ENCODE results near the gene LRG1. TPM values are rescaled to one million over a fixed set of nuclear protein-coding genes. Genes with fewer than 3 reads are reported as not detected.

Gene LRG1
- total and polyA plus RNA-seq, 10 donors, result 1.7 to 54.0 (median 12.3) TPM

DNA sequence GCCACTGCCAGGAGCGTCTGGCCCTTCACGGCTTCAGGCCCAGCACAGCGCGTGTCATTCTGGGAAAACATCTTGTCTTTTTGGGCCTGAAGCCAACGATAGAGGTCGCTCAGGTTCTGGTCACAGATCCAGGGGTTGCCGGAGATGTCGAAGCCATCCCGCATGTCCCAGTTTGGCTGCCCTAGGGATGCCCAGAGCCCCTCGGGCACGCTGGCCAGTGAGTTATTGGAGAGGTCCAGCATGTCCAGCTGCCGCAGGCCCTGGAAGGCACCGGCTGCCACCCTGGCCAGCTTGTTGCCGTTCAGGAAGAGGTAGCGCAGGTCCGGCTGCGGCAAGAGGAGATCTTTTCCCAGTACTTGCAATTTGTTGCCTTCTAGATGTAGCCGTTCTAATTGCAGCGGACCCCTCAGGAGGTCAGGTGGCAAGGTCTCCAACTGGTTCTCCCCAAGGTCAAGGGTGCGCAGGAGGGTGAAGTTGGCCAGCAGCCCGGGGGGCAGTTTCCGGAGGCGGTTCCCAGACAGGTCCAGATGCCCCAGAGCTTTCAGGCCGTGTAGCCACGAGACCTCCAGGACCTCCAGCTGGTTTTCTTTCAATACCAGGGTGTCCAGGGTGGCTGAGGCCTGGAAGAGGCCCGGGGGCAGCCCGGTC is 1.8 kb downstream of the LRG1 start:
- WGBS, 5 donors, result 67 to 79% (median 76%) methylated on average over 17 to 27 of the region's 27 CpGs
- TF ChIP-seq POLR2AphosphoS5 (IDR thresholded peaks at IDR 0.05) (peak in 1 of 3 donors; percentile 43), CTCF (IDR thresholded peaks at IDR 0.05 in 8 of 11, conservative IDR thresholded peaks at IDR 0.05 in 3 of 11) (no peak)
- peaks cover 0 to 8% (median 0%) of the 10 kb centered on the region in 6 donors for H3K36me3 ChIP-seq
- no peak for DNase-seq
- peaks cover 0 to 67% (median 7%) of the 10 kb centered on the region in 7 donors for H3K27me3 ChIP-seq (replicated peaks in 1 of 7)
- peaks cover 0 to 12% (median 9%) of the 10 kb centered on the region in 8 donors for H3K9me3 ChIP-seq
- H3K27ac ChIP-seq, result peak overlapping the region in 6 of 8 donors; percentile 80 to 95 (median 88)
- intact Hi-C loops (cut with DNase I; ENCODE audit: low total_unique reads), result no loop called here
- peak overlapping the region in 3 of 8 donors; percentile 24 to 59 (median 24) for H3K4me3 ChIP-seq
- peaks cover 7 to 88% (median 59%) of the 10 kb centered on the region in 6 donors for H3K4me1 ChIP-seq

- Histone ChIP-seq H3K9me3 (peaks cover 0 to 12% (median 9%) of the 10 kb centered on the region in 8 donors), H3K27me3 (replicated peaks in 1 of 7) (peaks cover 0 to 62% (median 7%) of the 10 kb centered on the region in 7 donors), H3K4me1 (peaks cover 7 to 75% (median 52%) of the 10 kb centered on the region in 6 donors), H3K27ac (peak overlapping the region in 1 of 8 donors; percentile 95), H3K4me3 (peak overlapping the region in 1 of 8 donors; percentile 4), H3K36me3 (peaks cover 0 to 8% (median 0%) of the 10 kb centered on the region in 6 donors)
- intact Hi-C loops (cut with DNase I; ENCODE audit: low total_unique reads), result no loop called here
- no peak for TF ChIP-seq POLR2A (IDR thresholded peaks at IDR 0.05)
- no peak for TF ChIP-seq CTCF (IDR thresholded peaks at IDR 0.05 in 8 of 11, conservative IDR thresholded peaks at IDR 0.05 in 3 of 11)
- no peak for TF ChIP-seq POLR2AphosphoS5 (IDR thresholded peaks at IDR 0.05)
- WGBS, 5 donors, result 59 to 85% (median 76%) methylated on average over 4 to 5 of the region's 5 CpGs
- no peak for DNase-seq
These were observed 3.0 kb downstream of the LRG1 start for GRCh38 chr19:4536798-4537197.

DNA sequence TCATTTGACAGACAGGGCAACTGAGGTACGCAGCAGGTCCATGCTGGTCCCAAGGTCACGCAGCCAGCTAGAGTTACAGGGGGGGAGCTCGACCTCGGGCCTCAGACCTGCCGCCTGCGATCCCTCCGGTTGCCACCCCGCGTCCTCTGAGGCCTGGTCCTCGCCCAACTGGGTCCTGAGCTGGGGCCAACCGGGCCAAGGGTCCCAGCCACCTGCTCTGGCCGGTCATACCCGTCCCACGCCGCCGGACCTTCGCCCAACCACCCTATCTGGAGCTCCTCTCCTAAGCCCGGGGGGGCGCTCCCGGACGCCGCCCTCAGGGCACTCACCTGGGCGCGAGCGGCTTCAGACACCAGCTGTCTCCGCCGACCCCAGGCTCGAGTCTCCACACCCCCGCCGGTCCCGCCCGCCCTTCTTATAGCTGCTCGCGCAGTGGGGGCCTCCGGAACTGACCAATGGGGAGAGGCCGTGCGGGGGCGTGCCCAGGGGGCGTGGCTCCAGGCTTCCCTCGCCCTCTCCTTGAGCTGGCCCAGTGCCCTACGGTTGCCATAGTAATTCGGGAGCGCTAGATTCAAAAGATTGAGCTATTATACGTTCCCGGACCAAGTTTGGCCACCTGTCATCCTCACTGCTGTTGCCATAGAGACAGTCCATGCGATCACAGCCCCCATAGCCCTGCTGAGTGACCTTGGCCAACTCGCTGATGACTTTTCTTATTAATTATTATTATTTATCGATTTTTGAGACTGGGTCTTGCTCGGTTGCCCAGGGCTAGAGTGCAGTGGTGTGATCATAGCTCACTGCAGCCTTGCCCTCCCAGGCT is 4.8 kb downstream of the LRG1 start, which contains the start of gene PLIN5:
Gene PLIN5 (minus strand): TSS at position 389 of the 823 bp plus-strand sequence. CDS start 1,150 bp downstream, outside the sequence.
- Histone ChIP-seq H3K4me3 (peak within 1 kb of the TSS in 4 of 8 donors; percentile 7 to 36 (median 15)), H3K27ac (peak within 1 kb of the TSS in 3 of 8 donors; percentile 39 to 95 (median 49)), H3K36me3 (peaks cover 0 to 8% (median 0%) of the 10 kb centered on the region in 6 donors), H3K9me3 (no peaks in the 10 kb centered on the region), H3K4me1 (peaks cover 7 to 63% (median 39%) of the 10 kb centered on the region in 6 donors), H3K27me3 (replicated peaks in 1 of 7) (peaks cover 0 to 56% (median 7%) of the 10 kb centered on the region in 7 donors)
- peak; percentile 87 for DNase-seq
- 15 to 36% (median 21%) methylated on average over 24 to 49 of the region's 49 CpGs for WGBS, 5 donors
- TF ChIP-seq POLR2A (IDR thresholded peaks at IDR 0.05) (no peak), POLR2AphosphoS5 (IDR thresholded peaks at IDR 0.05) (peak in 2 of 3 donors; percentile 29 to 74), CTCF (IDR thresholded peaks at IDR 0.05 in 8 of 11, conservative IDR thresholded peaks at IDR 0.05 in 3 of 11) (no peak)
- intact Hi-C loops (cut with DNase I; ENCODE audit: low total_unique reads), result no loop called here

All from spleen (tissue), 11 donors.